ENCODE measurements around the gene TLL1. TPM values are rescaled to one million over a fixed set of nuclear protein-coding genes. Genes with fewer than 3 reads are reported as not detected.

The TLL1 gene
- total RNA-seq, 1 donor from 2014 or later, result 2.6 TPM

- Histone ChIP-seq H3K4me1 (ENCODE audit: control insufficient read depth in 3 of 3, insufficient read depth in 3 of 3, low read length in 3 of 3) (no peaks in the 10 kb centered on the region), H3K27ac (ENCODE audit: low read depth, low read length) (no peak overlapping the region), H3K36me3 (ENCODE audit: control insufficient read depth in 3 of 3, insufficient read depth in 3 of 3, low read length in 3 of 3) (no peaks in the 10 kb centered on the region), H3K9me3 (ENCODE audit: control insufficient read depth in 3 of 3, low read length in 3 of 3) (no peaks in the 10 kb centered on the region), H3K27me3 (ENCODE audit: control insufficient read depth in 3 of 3, insufficient read depth in 3 of 3, low read length in 3 of 3) (no peaks in the 10 kb centered on the region), H3K4me3 (ENCODE audit: low read length in 3 of 3) (no peak overlapping the region), H3K9ac (ENCODE audit: low read depth in 1 of 3, low read length in 3 of 3) (no peak overlapping the region)
Observed at GRCh38 chr4:165855191-165855590, 17.8 kb upstream of the TLL1 start.

- Histone ChIP-seq H3K27ac (ENCODE audit: low read depth, low read length) (no peak overlapping the region), H3K4me3 (ENCODE audit: low read length in 3 of 3) (no peak overlapping the region), H3K27me3 (ENCODE audit: control insufficient read depth in 3 of 3, insufficient read depth in 3 of 3, low read length in 3 of 3) (no peaks in the 10 kb centered on the region), H3K9me3 (ENCODE audit: control insufficient read depth in 3 of 3, low read length in 3 of 3) (no peaks in the 10 kb centered on the region), H3K36me3 (ENCODE audit: control insufficient read depth in 3 of 3, insufficient read depth in 3 of 3, low read length in 3 of 3) (no peaks in the 10 kb centered on the region), H3K4me1 (ENCODE audit: control insufficient read depth in 3 of 3, insufficient read depth in 3 of 3, low read length in 3 of 3) (no peaks in the 10 kb centered on the region), H3K9ac (ENCODE audit: low read depth in 1 of 3, low read length in 3 of 3) (no peak overlapping the region)
Observed at GRCh38 chr4:165861363-165861762, 11.7 kb upstream of the TLL1 start.

GRCh38 chr4:165864271-165864670 is 8.8 kb upstream of the TLL1 start:
- no peak overlapping the region for H3K27ac ChIP-seq (ENCODE audit: low read depth, low read length)
- no peaks in the 10 kb centered on the region for H3K27me3 ChIP-seq (ENCODE audit: control insufficient read depth in 3 of 3, insufficient read depth in 3 of 3, low read length in 3 of 3)
- no peaks in the 10 kb centered on the region for H3K9me3 ChIP-seq (ENCODE audit: control insufficient read depth in 3 of 3, low read length in 3 of 3)
- H3K36me3 ChIP-seq (ENCODE audit: control insufficient read depth in 3 of 3, insufficient read depth in 3 of 3, low read length in 3 of 3), result no peaks in the 10 kb centered on the region
- H3K4me3 ChIP-seq (ENCODE audit: low read length in 3 of 3), result no peak overlapping the region
- no peak overlapping the region for H3K9ac ChIP-seq (ENCODE audit: low read depth in 1 of 3, low read length in 3 of 3)
- H3K4me1 ChIP-seq (ENCODE audit: control insufficient read depth in 3 of 3, insufficient read depth in 3 of 3, low read length in 3 of 3), result no peaks in the 10 kb centered on the region

GRCh38 chr4:165866019-165866650 is 6.9 kb upstream of the TLL1 start:
- H3K27ac ChIP-seq (ENCODE audit: low read depth, low read length), result no peak overlapping the region
- no peak overlapping the region for H3K9ac ChIP-seq (ENCODE audit: low read depth in 1 of 3, low read length in 3 of 3)
- H3K4me3 ChIP-seq (ENCODE audit: low read length in 3 of 3), result no peak overlapping the region
- no peaks in the 10 kb centered on the region for H3K4me1 ChIP-seq (ENCODE audit: control insufficient read depth in 3 of 3, insufficient read depth in 3 of 3, low read length in 3 of 3)
- H3K27me3 ChIP-seq (ENCODE audit: control insufficient read depth in 3 of 3, insufficient read depth in 3 of 3, low read length in 3 of 3), result no peaks in the 10 kb centered on the region
- no peaks in the 10 kb centered on the region for H3K36me3 ChIP-seq (ENCODE audit: control insufficient read depth in 3 of 3, insufficient read depth in 3 of 3, low read length in 3 of 3)
- no peaks in the 10 kb centered on the region for H3K9me3 ChIP-seq (ENCODE audit: control insufficient read depth in 3 of 3, low read length in 3 of 3)

- Histone ChIP-seq H3K27me3 (ENCODE audit: control insufficient read depth in 3 of 3, insufficient read depth in 3 of 3, low read length in 3 of 3) (peaks cover 0 to 9% (median 5%) of the 10 kb centered on the region in 3 donors), H3K27ac (ENCODE audit: low read depth, low read length) (no peak overlapping the region), H3K4me3 (ENCODE audit: low read length in 3 of 3) (no peak overlapping the region), H3K36me3 (ENCODE audit: control insufficient read depth in 3 of 3, insufficient read depth in 3 of 3, low read length in 3 of 3) (no peaks in the 10 kb centered on the region), H3K4me1 (ENCODE audit: control insufficient read depth in 3 of 3, insufficient read depth in 3 of 3, low read length in 3 of 3) (peaks cover 3 to 7% (median 6%) of the 10 kb centered on the region in 3 donors), H3K9me3 (ENCODE audit: control insufficient read depth in 3 of 3, low read length in 3 of 3) (no peaks in the 10 kb centered on the region), H3K9ac (ENCODE audit: low read depth in 1 of 3, low read length in 3 of 3) (no peak overlapping the region)
Observed at GRCh38 chr4:165867961-165868360, 5.1 kb upstream of the TLL1 start.

GRCh38 chr4:165873298-165874071 is 448 bp downstream of the TLL1 start:
- Histone ChIP-seq H3K36me3 (ENCODE audit: control insufficient read depth in 3 of 3, insufficient read depth in 3 of 3, low read length in 3 of 3) (no peaks in the 10 kb centered on the region), H3K27me3 (ENCODE audit: control insufficient read depth in 3 of 3, insufficient read depth in 3 of 3, low read length in 3 of 3) (peaks cover 10 to 39% (median 25%) of the 10 kb centered on the region in 3 donors), H3K27ac (ENCODE audit: low read depth, low read length) (peak overlapping the region; percentile 19), H3K4me3 (ENCODE audit: low read length in 3 of 3) (peak overlapping the region; percentile 69 to 76 (median 70)), H3K9me3 (ENCODE audit: control insufficient read depth in 3 of 3, low read length in 3 of 3) (no peaks in the 10 kb centered on the region), H3K9ac (ENCODE audit: low read depth in 1 of 3, low read length in 3 of 3) (peak overlapping the region; percentile 8 to 63 (median 45)), H3K4me1 (ENCODE audit: control insufficient read depth in 3 of 3, insufficient read depth in 3 of 3, low read length in 3 of 3) (peaks cover 13 to 26% (median 25%) of the 10 kb centered on the region in 3 donors)

GRCh38 chr4:165874072-165874790 is 1.2 kb downstream of the TLL1 start:
- no peaks in the 10 kb centered on the region for H3K36me3 ChIP-seq (ENCODE audit: control insufficient read depth in 3 of 3, insufficient read depth in 3 of 3, low read length in 3 of 3)
- H3K9ac ChIP-seq (ENCODE audit: low read depth in 1 of 3, low read length in 3 of 3), result peak overlapping the region; percentile 15 to 63 (median 45)
- no peaks in the 10 kb centered on the region for H3K9me3 ChIP-seq (ENCODE audit: control insufficient read depth in 3 of 3, low read length in 3 of 3)
- H3K4me3 ChIP-seq (ENCODE audit: low read length in 3 of 3), result peak overlapping the region; percentile 69 to 76 (median 70)
- no peak overlapping the region for H3K27ac ChIP-seq (ENCODE audit: low read depth, low read length)
- H3K27me3 ChIP-seq (ENCODE audit: control insufficient read depth in 3 of 3, insufficient read depth in 3 of 3, low read length in 3 of 3), result peaks cover 10 to 39% (median 25%) of the 10 kb centered on the region in 3 donors
- peaks cover 13 to 26% (median 25%) of the 10 kb centered on the region in 3 donors for H3K4me1 ChIP-seq (ENCODE audit: control insufficient read depth in 3 of 3, insufficient read depth in 3 of 3, low read length in 3 of 3)

- peaks cover 10 to 39% (median 25%) of the 10 kb centered on the region in 3 donors for H3K27me3 ChIP-seq (ENCODE audit: control insufficient read depth in 3 of 3, insufficient read depth in 3 of 3, low read length in 3 of 3)
- H3K9ac ChIP-seq (ENCODE audit: low read depth in 1 of 3, low read length in 3 of 3), result peak overlapping the region in 1 of 3 donors; percentile 15
- peaks cover 13 to 26% (median 25%) of the 10 kb centered on the region in 3 donors for H3K4me1 ChIP-seq (ENCODE audit: control insufficient read depth in 3 of 3, insufficient read depth in 3 of 3, low read length in 3 of 3)
- no peaks in the 10 kb centered on the region for H3K36me3 ChIP-seq (ENCODE audit: control insufficient read depth in 3 of 3, insufficient read depth in 3 of 3, low read length in 3 of 3)
- no peak overlapping the region for H3K27ac ChIP-seq (ENCODE audit: low read depth, low read length)
- H3K4me3 ChIP-seq (ENCODE audit: low read length in 3 of 3), result peak overlapping the region; percentile 69 to 76 (median 70)
- no peaks in the 10 kb centered on the region for H3K9me3 ChIP-seq (ENCODE audit: control insufficient read depth in 3 of 3, low read length in 3 of 3)
Observed at GRCh38 chr4:165874791-165875371, 1.8 kb downstream of the TLL1 start.

GRCh38 chr4:165875446-165875845 is 2.4 kb downstream of the TLL1 start:
- H3K36me3 ChIP-seq (ENCODE audit: control insufficient read depth in 3 of 3, insufficient read depth in 3 of 3, low read length in 3 of 3), result no peaks in the 10 kb centered on the region
- no peaks in the 10 kb centered on the region for H3K9me3 ChIP-seq (ENCODE audit: control insufficient read depth in 3 of 3, low read length in 3 of 3)
- peaks cover 10 to 39% (median 25%) of the 10 kb centered on the region in 3 donors for H3K27me3 ChIP-seq (ENCODE audit: control insufficient read depth in 3 of 3, insufficient read depth in 3 of 3, low read length in 3 of 3)
- H3K4me3 ChIP-seq (ENCODE audit: low read length in 3 of 3), result peak overlapping the region in 1 of 3 donors; percentile 76
- peaks cover 13 to 26% (median 25%) of the 10 kb centered on the region in 3 donors for H3K4me1 ChIP-seq (ENCODE audit: control insufficient read depth in 3 of 3, insufficient read depth in 3 of 3, low read length in 3 of 3)
- no peak overlapping the region for H3K9ac ChIP-seq (ENCODE audit: low read depth in 1 of 3, low read length in 3 of 3)
- H3K27ac ChIP-seq (ENCODE audit: low read depth, low read length), result no peak overlapping the region

Measured in skeletal muscle tissue (tissue), 4 donors.